GM12875 (cell line): ENCODE data around the gene NAGK.
A peak's percentile ranks its signal among the peaks of the same experiment; 100 is the strongest.

Experiments
- H3K4me3 ChIP-seq: one replicate; pipeline ENCODE4 v1.5.1; 2011; ENCODE audit warnings: low read depth, low read length, control low read depth
- CTCF ChIP-seq: IDR thresholded peaks from 2 replicates; pipeline ENCODE4 v1.5.1; 2011; ENCODE audit warnings: low read depth, mild to moderate bottlenecking, control low read depth, inconsistent platforms, low read length, moderate library complexity, borderline replicate concordance; ENCODE audit not compliant: insufficient read depth

NAGK gene

GRCh38 chr2:71064110-71064611 lies 4.3 kb upstream of the NAGK start:
- H3K4me3 ChIP-seq = no peak overlapping the region
- TF ChIP-seq CTCF = no peak

- H3K4me3 ChIP-seq = no peak overlapping the region
- TF ChIP-seq CTCF = no peak
These were observed 3.5 kb upstream of the NAGK start for GRCh38 chr2:71064754-71065621.

- H3K4me3 ChIP-seq = no peak overlapping the region
- no peak for TF ChIP-seq CTCF
These were observed 1.6 kb upstream of the NAGK start for GRCh38 chr2:71066856-71067255.

- H3K4me3 ChIP-seq = peak overlapping the region; percentile 68
- TF ChIP-seq CTCF = no peak
These were observed 756 bp upstream of the NAGK start for GRCh38 chr2:71067567-71068217.

GRCh38 chr2:71069376-71069775 lies 928 bp downstream of the NAGK start:
- H3K4me3 ChIP-seq = peak overlapping the region; percentile 68
- no peak for TF ChIP-seq CTCF

GRCh38 chr2:71070294-71071093 lies 2.0 kb downstream of the NAGK start:
- H3K4me3 ChIP-seq = no peak overlapping the region

More at GRCh38 chr2:71070294-71071093, 2.0 kb downstream of the NAGK start:
- peak; percentile 15; the same call in 1 of the 2 replicates for TF ChIP-seq CTCF
